HCT116 (cell line): ENCODE measurements around the gene CDH13. TPM values are rescaled to one million over a fixed set of nuclear protein-coding genes. Genes with fewer than 3 reads are reported as not detected.

ENCODE experiments used
- ATAC-seq: fragments of 200-7000 bp; cut with Tn5 transposase; 2 replicates; pipeline ENCODE4 v1.9.1; 2020; ENCODE audit warnings: mild to moderate bottlenecking, moderate library complexity
- BruUV-seq: library from RNA; stranded (reverse); fragments of 400-500 nt; replicated peaks from 2 replicates; lab custom pipeline; 2021; lab: Mats Ljungman, UMichigan
- CTCF ChIA-PET: fragments of 300-600 bp; sonication (Branson Sonifier 250); formaldehyde crosslinking; loops from one replicate; lab custom pipeline; 2021; ENCODE audit warnings: antibody characterized with exemption; lab: Charles Lee
- POLR2A ChIA-PET: fragments of 300-600, 350-600 bp; sonication (Branson Sonifier 250); formaldehyde crosslinking; loops from one replicate; lab custom pipeline; 2021; ENCODE audit warnings: antibody characterized with exemption; lab: Charles Lee
- RAD21 ChIA-PET, 2 experiments: fragments of 300-600 bp; sonication (Branson Sonifier 250); formaldehyde crosslinking; loops; one replicate each; lab custom pipeline; 2023; ENCODE audit warnings: low total read pairs in 2 of 2; ENCODE audit not compliant: uncharacterized antibody in 2 of 2, unreplicated experiment in 2 of 2, low non-redundant PET in 1 of 2; lab: Charles Lee
- DNase-seq: peaks from one replicate; pipeline ENCODE4 v3.0.0-alpha.2; 2010; ENCODE audit warnings: low read depth, low spot score
- H2AFZ ChIP-seq: fragments of 200-600 bp; shearing (Covaris generic), sonication (generic); 2 replicates; pipeline ENCODE4 v1.6.1; 2017; ENCODE audit warnings: low read depth, mixed run types, mixed read lengths, antibody characterized with exemption, low read length; ENCODE audit not compliant: poor library complexity, severe bottlenecking
- H3K27ac ChIP-seq: 2 replicates; pipeline ENCODE4 v1.5.1; 2012; ENCODE audit warnings: low read depth, low read length
- H3K27me3 ChIP-seq: fragments of 200-600 bp; sonication (generic); 2 replicates; pipeline ENCODE4 v1.6.1; 2016; ENCODE audit warnings: mixed run types, low read length, mixed read lengths; ENCODE audit not compliant: insufficient read depth
- H3K36me3 ChIP-seq, 2 experiments: fragments of 200-500 bp in 1 of 2; fragments of 200-600 bp in 1 of 2; sonication (Bioruptor generic) in 1 of 2; sonication (generic) in 1 of 2; 2 replicates each; pipeline versions ENCODE4 v1.5.1 to v1.6.1; 2014 to 2016; ENCODE audit warnings: low read length in 2 of 2, inconsistent platforms in 1 of 2, mixed read lengths in 1 of 2, mixed run types in 1 of 2; ENCODE audit not compliant: insufficient read depth in 2 of 2, control insufficient read depth in 1 of 2
- H3K4me1 ChIP-seq, 2 experiments: fragments of 200-600 bp in 1 of 2; sonication (generic) in 1 of 2; 2 replicates each; pipeline versions ENCODE4 v1.5.1 to v1.6.1; 2012 to 2017; ENCODE audit warnings: low read length in 2 of 2, inconsistent platforms in 1 of 2, mild to moderate bottlenecking in 1 of 2, mixed read lengths in 1 of 2, mixed run types in 1 of 2, moderate library complexity in 1 of 2; ENCODE audit not compliant: insufficient read depth in 2 of 2, control insufficient read depth in 1 of 2
- H3K4me2 ChIP-seq: fragments of 200-600 bp; sonication (generic); 2 replicates; pipeline ENCODE4 v1.6.1; 2017; ENCODE audit warnings: mixed run types, low read length, mixed read lengths
- H3K4me3 ChIP-seq, 2 experiments: fragments of 200-600 bp in 1 of 2; sonication (generic) in 1 of 2; replicated peaks in 1 of 2; 2 replicates each; pipeline ENCODE4 v1.5.1; 2011 to 2016; ENCODE audit warnings: low read length in 2 of 2, control low read depth in 1 of 2, low read depth in 1 of 2, mild to moderate bottlenecking in 1 of 2, mixed read lengths in 1 of 2, mixed run types in 1 of 2
- H3K79me2 ChIP-seq: fragments of 200-600 bp; sonication (generic); 2 replicates; pipeline ENCODE4 v1.6.1; 2017; ENCODE audit warnings: mild to moderate bottlenecking, mixed run types, low read length, moderate library complexity, mixed read lengths; ENCODE audit not compliant: insufficient read depth
- H3K9ac ChIP-seq: fragments of 200-600 bp; sonication (generic); 2 replicates; pipeline ENCODE4 v1.6.1; 2016; ENCODE audit warnings: low read length, mixed read lengths
- H3K9me2 ChIP-seq: fragments of 200-600 bp; sonication (generic), shearing (Covaris generic); 2 replicates; pipeline ENCODE4 v1.6.1; 2017; ENCODE audit warnings: mixed run types, mild to moderate bottlenecking, moderate library complexity; ENCODE audit not compliant: insufficient read depth
- H3K9me3 ChIP-seq, 2 experiments: fragments of 200-500 bp in 1 of 2; fragments of 200-600 bp in 1 of 2; sonication (Bioruptor generic) in 1 of 2; sonication (generic) in 1 of 2; 2 replicates each; pipeline ENCODE4 v1.6.1; 2014 to 2017; ENCODE audit warnings: low read length in 2 of 2, mixed read lengths in 2 of 2, inconsistent platforms in 1 of 2, low read depth in 1 of 2, mild to moderate bottlenecking in 1 of 2, mixed run types in 1 of 2, moderate library complexity in 1 of 2; ENCODE audit not compliant: control insufficient read depth in 1 of 2, insufficient read depth in 1 of 2
- H4K20me1 ChIP-seq: fragments of 200-600 bp; sonication (generic), shearing (Covaris generic); 2 replicates; pipeline ENCODE4 v1.6.1; 2017; ENCODE audit warnings: mixed run types, mild to moderate bottlenecking, moderate library complexity; ENCODE audit not compliant: insufficient read depth
- ATF3 ChIP-seq: IDR thresholded peaks from 2 replicates; pipeline ENCODE4 v1.6.1; 2012
- CBX3 ChIP-seq: IDR thresholded peaks from 2 replicates; pipeline ENCODE4 v1.6.1; 2012; ENCODE audit warnings: low read depth
- CEBPB ChIP-seq: IDR thresholded peaks from 2 replicates; pipeline ENCODE4 v1.6.1; 2012; ENCODE audit warnings: low read depth
- CTCF ChIP-seq, 3 experiments: fragments of 200-600 bp in 1 of 3; sonication (generic) in 1 of 3; IDR thresholded peaks in 2 of 3; conservative IDR thresholded peaks in 1 of 3; 2 replicates each; pipeline ENCODE4 v1.5.1; 2012 to 2017; ENCODE audit warnings: low read depth in 2 of 3, low read length in 2 of 3, antibody characterized with exemption in 1 of 3, borderline replicate concordance in 1 of 3, control low read depth in 1 of 3, mild to moderate bottlenecking in 1 of 3, mixed read lengths in 1 of 3, mixed run types in 1 of 3, moderate library complexity in 1 of 3; ENCODE audit not compliant: insufficient read depth in 1 of 3
- EGR1 ChIP-seq: IDR thresholded peaks from 2 replicates; pipeline ENCODE4 v1.6.1; 2012; ENCODE audit warnings: low read depth
- ELF1 ChIP-seq: IDR thresholded peaks from 2 replicates; pipeline ENCODE4 v1.6.1; 2012; ENCODE audit warnings: low read depth, borderline replicate concordance
- EZH2 ChIP-seq: fragments of 200-600 bp; sonication (generic); IDR thresholded peaks from 2 replicates; pipeline ENCODE4 v1.6.1; 2017; ENCODE audit warnings: antibody characterized with exemption, mixed run types
- FOSL1 ChIP-seq: IDR thresholded peaks from 2 replicates; pipeline ENCODE4 v1.6.1; 2012; ENCODE audit warnings: low read depth
- JUND ChIP-seq: IDR thresholded peaks from 2 replicates; pipeline ENCODE4 v1.6.1; 2012
- POLR2AphosphoS5 ChIP-seq: IDR thresholded peaks from 2 replicates; pipeline ENCODE4 v1.6.1; 2011; ENCODE audit warnings: mild to moderate bottlenecking, low read depth, low read length, moderate library complexity
- RAD21 ChIP-seq: IDR thresholded peaks from 2 replicates; pipeline ENCODE4 v1.6.1; 2012; ENCODE audit warnings: low read depth, mild to moderate bottlenecking
- REST ChIP-seq: IDR thresholded peaks from 2 replicates; pipeline ENCODE4 v1.6.1; 2012; ENCODE audit warnings: low read depth
- SIN3A ChIP-seq: IDR thresholded peaks from 2 replicates; pipeline ENCODE4 v1.6.1; 2012; ENCODE audit warnings: low read depth
- SP1 ChIP-seq: IDR thresholded peaks from 2 replicates; pipeline ENCODE4 v1.6.1; 2012; ENCODE audit warnings: low read depth
- YY1 ChIP-seq: IDR thresholded peaks from 2 replicates; pipeline ENCODE4 v1.6.1; 2011; ENCODE audit warnings: low read length, low read depth, moderate library complexity, mild to moderate bottlenecking; ENCODE audit not compliant: insufficient replicate concordance; ENCODE audit errors: extremely low read depth
- ZFX ChIP-seq: fragments of 450-650 bp; IDR thresholded peaks from 2 replicates; pipeline ENCODE4 v1.6.1; 2017
- intact Hi-C: fragments of 100-400 bp; cut with micrococcal nuclease; formaldehyde crosslinking; loops from 2 replicates; pipeline ENCODE4 v1.10.0; 2022
- total RNA-seq: library from RNA; stranded (reverse); gene quantifications from one replicate; pipeline ENCODE4 v1.2.1, GENCODE V29; 2021; ENCODE audit not compliant: unreplicated experiment

Gene CDH13
- total RNA-seq, 1 experiment from 2014 or later = not detected

- ChIA-PET CTCF (interaction anchor here (1.2 to 2.8 kb wide), 6 partner anchors 9 to 805 kb away, joined by 3 to 9 read pairs (median 4); no protein-coding TSS in a partner anchor), POLR2A (no interaction called here), RAD21 (no interaction called here)
- no peak overlapping the region for H3K9ac ChIP-seq
- ATAC-seq = no peak
- DNase-seq = no peak
- no TSS peak for BruUV-seq
- no peaks in the 10 kb centered on the region for H3K9me3 ChIP-seq
- H3K4me2 ChIP-seq = no peak overlapping the region
- no peaks in the 10 kb centered on the region for H4K20me1 ChIP-seq
- H3K36me3 ChIP-seq = no peaks in the 10 kb centered on the region
- H3K27ac ChIP-seq = no peak overlapping the region
- H3K79me2 ChIP-seq = no peaks in the 10 kb centered on the region
- intact Hi-C loops = loop anchor here (1.0 kb wide), 1 partner anchor 30 kb away; no protein-coding TSS in a partner anchor
- H3K4me3 ChIP-seq = no peak overlapping the region
- H3K9me2 ChIP-seq = no peaks in the 10 kb centered on the region
- no peaks in the 10 kb centered on the region for H3K27me3 ChIP-seq
- no peak overlapping the region for H2AFZ ChIP-seq
- H3K4me1 ChIP-seq = no peaks in the 10 kb centered on the region
- TF ChIP-seq CBX3 = no peak
- TF ChIP-seq RAD21 = peak; percentile 55
- TF ChIP-seq CTCF (IDR thresholded peaks at IDR 0.05 in 2 of 3, conservative IDR thresholded peaks at IDR 0.05 in 1 of 3; ENCODE audit: borderline replicate concordance in 1 of 3, insufficient read depth in 1 of 3, low read depth in 2 of 3, low read length in 2 of 3) = peak; percentile 22 to 42 (median 36); a peak in 4 of 6 replicates
Observed at GRCh38 chr16:82641336-82641984, 14.7 kb downstream of the CDH13 start.

GRCh38 chr16:82643136-82643535, 16.4 kb downstream of the CDH13 start:
- Histone ChIP-seq H3K27me3 (no peaks in the 10 kb centered on the region), H2AFZ (no peak overlapping the region), H3K9me3 (no peaks in the 10 kb centered on the region), H3K4me3 (no peak overlapping the region), H3K4me1 (no peaks in the 10 kb centered on the region), H3K9me2 (no peaks in the 10 kb centered on the region), H3K27ac (no peak overlapping the region), H3K4me2 (no peak overlapping the region), H3K36me3 (no peaks in the 10 kb centered on the region), H4K20me1 (no peaks in the 10 kb centered on the region), H3K79me2 (no peaks in the 10 kb centered on the region), H3K9ac (no peak overlapping the region)
- ChIA-PET POLR2A (no interaction called here), RAD21 (no interaction called here), CTCF (no interaction called here)
- BruUV-seq = no TSS peak
- intact Hi-C loops = no loop called here
- DNase-seq (no peak), ATAC-seq (no peak)
- TF ChIP-seq JUND (no peak), EGR1 (no peak), EZH2 (no peak), REST (no peak), CEBPB (no peak), ATF3 (no peak), ZFX (no peak), SIN3A (no peak), SP1 (no peak), ELF1 (no peak), FOSL1 (no peak), RAD21 (no peak), POLR2AphosphoS5 (no peak), YY1 (no peak), CBX3 (no peak)
